Naive thymus-derived CD4-positive, alpha-beta T cell (primary cell): ENCODE results near the gene TMEM273. TPM values are rescaled to one million over a fixed set of nuclear protein-coding genes. Genes with fewer than 3 reads are reported as not detected.
A peak's percentile ranks its signal among the peaks of the same experiment; 100 is the strongest.

Experiments
- ATAC-seq: fragments of 150-1000 bp; cut with Tn5 transposase; 2 replicates; pipeline ENCODE4 v1.10.0; 2021; ENCODE audit warnings: mild to moderate bottlenecking, moderate library complexity
- CTCF ChIA-PET: fragments of 350-600 bp; sonication (Branson Sonifier 250); formaldehyde crosslinking; loops from one replicate; lab custom pipeline; 2021; ENCODE audit warnings: antibody characterized with exemption; lab: Charles Lee
- POLR2A ChIA-PET: fragments of 350-600 bp; sonication (Branson Sonifier 250); formaldehyde crosslinking; loops from one replicate; lab custom pipeline; 2021; ENCODE audit warnings: antibody characterized with exemption, inconsistent platforms; lab: Charles Lee
- DNase-seq, 9 donors: peaks; one replicate each; pipeline versions ENCODE4 v3.0.0 to v3.0.0-alpha.2; 2020 to 2022; ENCODE audit warnings: mixed read lengths in 1 of 9
- H3K27ac ChIP-seq: one replicate; pipeline ENCODE4 v1.7.0; 2013; ENCODE audit warnings: mild to moderate bottlenecking, low read depth, low read length, moderate library complexity
- H3K27me3 ChIP-seq, 2 donors: one replicate each; pipeline ENCODE4 v1.7.0; 2013; ENCODE audit warnings: low read length in 2 of 2, mild to moderate bottlenecking in 2 of 2, moderate library complexity in 2 of 2; ENCODE audit not compliant: control insufficient read depth in 2 of 2, insufficient read depth in 2 of 2
- H3K36me3 ChIP-seq, 3 experiments: 1 replicate in 2 of 3; 2 replicates in 1 of 3; pipeline ENCODE4 v1.7.0; 2013; ENCODE audit warnings: low read length in 3 of 3, mild to moderate bottlenecking in 3 of 3, moderate library complexity in 1 of 3; ENCODE audit not compliant: insufficient read depth in 3 of 3, control insufficient read depth in 2 of 3
- H3K4me1 ChIP-seq, 2 donors: one replicate each; pipeline ENCODE4 v1.7.0; 2013; ENCODE audit warnings: low read length in 2 of 2, mild to moderate bottlenecking in 2 of 2, moderate library complexity in 1 of 2; ENCODE audit not compliant: control insufficient read depth in 2 of 2, insufficient read depth in 2 of 2
- H3K4me3 ChIP-seq: 2 replicates; pipeline ENCODE4 v1.7.0; 2013; ENCODE audit warnings: mild to moderate bottlenecking, low read length
- H3K9me3 ChIP-seq, 3 experiments: 1 replicate in 2 of 3; 2 replicates in 1 of 3; pipeline ENCODE4 v1.7.0; 2013; ENCODE audit warnings: low read length in 3 of 3; ENCODE audit not compliant: control insufficient read depth in 2 of 3
- H3K27ac Mint-ChIP-seq, 9 donors: one replicate each; pipeline ENCODE4 v1.8.0; 2020 to 2022; ENCODE audit warnings: mixed read lengths in 9 of 9, mild to moderate bottlenecking in 8 of 9, moderate library complexity in 5 of 9, inconsistent platforms in 2 of 9
- H3K27me3 Mint-ChIP-seq, 5 donors: one replicate each; pipeline ENCODE4 v1.8.0; 2021 to 2022; ENCODE audit warnings: mixed read lengths in 5 of 5, mild to moderate bottlenecking in 1 of 5
- H3K36me3 Mint-ChIP-seq, 5 donors: one replicate each; pipeline ENCODE4 v1.8.0; 2020 to 2022; ENCODE audit warnings: mixed read lengths in 5 of 5, mild to moderate bottlenecking in 3 of 5, inconsistent platforms in 1 of 5
- H3K4me1 Mint-ChIP-seq, 7 donors: one replicate each; pipeline ENCODE4 v1.8.0; 2020 to 2022; ENCODE audit warnings: mixed read lengths in 7 of 7, mild to moderate bottlenecking in 3 of 7, inconsistent platforms in 1 of 7
- H3K4me3 Mint-ChIP-seq, 10 donors: one replicate each; pipeline ENCODE4 v1.8.0; 2020 to 2022; ENCODE audit warnings: mild to moderate bottlenecking in 10 of 10, mixed read lengths in 10 of 10, moderate library complexity in 6 of 10, inconsistent platforms in 2 of 10
- H3K9me3 Mint-ChIP-seq, 11 donors: one replicate each; pipeline ENCODE4 v1.8.0; 2020 to 2022; ENCODE audit warnings: mixed read lengths in 11 of 11, mild to moderate bottlenecking in 4 of 11, inconsistent platforms in 1 of 11, moderate library complexity in 1 of 11
- intact Hi-C, 2 donors: fragments of 100-400 bp; cut with micrococcal nuclease; formaldehyde crosslinking; loops; one replicate each; pipeline ENCODE4 v1.15.1; 2023
- polyA plus RNA-seq, 2 donors: library from polyadenylated mRNA; unstranded; fragments of 300-500 nt; fragmentation: Illumina TruSeq; gene quantifications; one replicate each; pipeline ENCODE4 v1.2.3, GENCODE V29; 2021
- total RNA-seq, 6 experiments: library from RNA in 5 of 6; stranded (reverse) in 5 of 6; gene quantifications; 1 replicate in 5 of 6; 2 replicates in 1 of 6; pipeline ENCODE4 v1.2.3 and lab custom pipeline; 2021 to 2026

TMEM273 gene
- total and polyA plus RNA-seq, 7 experiments from 2014 or later: 0.26 to 20.2 (median 1.8) TPM; not detected in 1

DNA sequence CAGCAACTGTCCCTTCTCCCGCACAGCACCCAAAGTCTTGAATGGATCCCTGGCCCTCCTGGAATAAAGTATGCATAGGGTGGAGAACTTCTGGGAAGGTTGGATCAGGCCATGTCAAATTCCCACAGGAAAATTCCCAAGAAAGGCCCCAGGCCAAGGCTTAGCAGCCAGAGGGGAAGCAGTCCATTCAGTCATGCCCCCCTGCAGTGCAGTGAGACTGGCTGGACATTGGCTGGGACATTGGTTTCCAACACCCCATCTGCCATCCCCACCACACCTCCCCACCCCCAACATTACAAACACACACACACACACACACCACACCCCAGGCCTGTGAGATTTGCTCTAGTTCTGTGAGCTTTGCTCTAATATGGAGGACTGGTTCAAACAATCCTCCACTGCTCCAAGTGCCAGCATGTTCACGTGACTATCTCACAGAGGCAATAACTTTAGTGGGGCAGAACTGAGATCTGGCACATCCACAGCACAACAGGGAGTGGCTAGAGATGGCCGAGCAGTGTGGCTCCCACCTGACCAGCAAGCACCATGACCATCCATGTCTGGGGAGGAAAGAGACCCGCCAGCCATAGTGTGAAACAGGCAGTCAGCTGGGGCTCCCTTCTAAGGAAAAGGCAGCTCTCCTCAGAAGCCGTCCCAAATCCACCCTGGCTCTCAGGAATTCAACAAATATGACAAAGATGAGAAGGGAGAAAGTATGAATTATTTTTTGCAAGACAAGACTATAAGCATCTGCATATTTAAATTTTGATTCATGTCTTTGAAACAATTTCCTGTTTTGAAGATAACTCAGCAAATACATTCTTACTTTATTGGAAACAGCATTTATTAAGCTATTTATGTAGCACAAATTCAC lies 47.6 kb downstream of the TMEM273 start:
- Mint-ChIP-seq H3K27me3 (peaks cover 3 to 15% (median 5%) of the 10 kb centered on the region in 5 donors), H3K4me3 (no peak overlapping the region), H3K9me3 (peaks cover 0 to 7% (median 0%) of the 10 kb centered on the region in 11 donors), H3K36me3 (no peaks in the 10 kb centered on the region), H3K27ac (no peak overlapping the region), H3K4me1 (peaks cover 0 to 5% (median 0%) of the 10 kb centered on the region in 7 donors)
- intact Hi-C loops: no loop called here
- Histone ChIP-seq H3K36me3 (no peaks in the 10 kb centered on the region), H3K27me3 (peaks cover 0 to 3% of the 10 kb centered on the region in 2 donors), H3K4me1 (no peaks in the 10 kb centered on the region), H3K4me3 (no peak overlapping the region), H3K27ac (no peak overlapping the region), H3K9me3 (no peaks in the 10 kb centered on the region)
- no peak for DNase-seq
- no peak for ATAC-seq
- ChIA-PET CTCF (no interaction called here), POLR2A (no interaction called here)

DNA sequence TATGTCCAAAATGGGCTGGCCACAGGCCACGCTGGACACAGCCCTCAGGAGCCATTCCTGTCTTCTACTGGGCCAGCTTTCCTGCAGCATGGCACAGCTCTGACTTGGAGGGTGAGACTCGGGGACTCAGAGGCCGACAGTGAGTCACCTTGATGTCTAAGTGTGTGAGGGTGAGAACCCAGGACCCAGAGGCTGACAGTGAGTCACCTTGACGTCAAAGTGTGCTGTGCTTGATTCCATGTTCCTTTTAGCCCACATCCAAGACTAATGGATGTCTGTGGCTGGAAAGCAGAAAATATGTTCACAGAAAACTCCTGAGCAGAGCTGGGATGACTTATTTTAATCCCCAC lies 48.4 kb downstream of the TMEM273 start:
- CTCF ChIA-PET: no interaction called here
- intact Hi-C loops: no loop called here
- peak; percentile 31 for ATAC-seq

DNA sequence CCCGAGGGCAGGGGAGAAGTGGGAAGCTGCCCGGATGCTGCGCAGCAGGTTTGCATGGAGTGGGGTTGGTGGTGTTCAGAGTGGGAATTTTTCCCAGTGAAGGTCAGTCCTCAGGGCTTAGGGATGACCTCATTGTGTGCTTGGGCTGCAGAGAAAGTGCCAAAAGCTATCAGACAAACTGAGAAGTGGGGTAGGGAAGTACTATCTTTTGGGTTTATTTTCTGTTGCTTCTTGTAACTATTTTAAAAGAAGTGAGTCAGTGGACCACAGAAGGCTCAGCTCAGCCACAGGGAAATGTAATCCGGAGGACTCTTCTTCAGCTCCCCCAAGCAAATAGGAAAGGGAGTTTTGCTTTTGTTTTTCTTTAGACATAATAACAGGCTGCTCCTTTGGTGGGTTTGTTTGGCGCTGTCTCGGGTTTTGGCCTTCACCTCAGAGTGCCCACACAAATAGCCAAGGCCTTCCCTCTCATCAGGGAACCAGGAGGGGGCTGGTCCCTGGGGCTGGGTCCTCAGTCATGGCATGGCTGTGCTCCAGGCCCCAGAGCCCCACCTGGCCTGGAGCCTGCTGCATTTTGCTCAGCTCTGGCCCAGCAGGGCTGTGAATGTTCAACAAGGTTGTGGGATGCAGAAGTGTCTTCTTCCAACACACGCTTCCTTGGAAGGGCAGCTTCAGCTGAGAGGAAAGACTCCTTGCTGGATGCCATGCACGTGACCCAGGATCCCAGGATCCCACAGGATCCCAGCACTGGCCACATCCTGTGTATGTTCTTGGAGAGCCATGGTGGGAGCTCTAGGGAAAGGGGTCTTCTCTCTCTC lies 49.0 kb downstream of the TMEM273 start:
- no peak overlapping the region for H3K4me3 ChIP-seq
- ATAC-seq (no peak), DNase-seq (no peak)
- H3K27me3 ChIP-seq: peaks cover 0 to 3% of the 10 kb centered on the region in 2 donors
- no peaks in the 10 kb centered on the region for H3K36me3 Mint-ChIP-seq
- POLR2A ChIA-PET: no interaction called here
- H3K4me1 Mint-ChIP-seq: peaks cover 0 to 8% (median 0%) of the 10 kb centered on the region in 7 donors
- H3K36me3 ChIP-seq: no peaks in the 10 kb centered on the region
- no peak overlapping the region for H3K27ac ChIP-seq
- no peak overlapping the region for H3K27ac Mint-ChIP-seq
- H3K4me3 Mint-ChIP-seq: no peak overlapping the region
- peaks cover 0 to 7% (median 0%) of the 10 kb centered on the region in 11 donors for H3K9me3 Mint-ChIP-seq
- peaks cover 5 to 27% (median 10%) of the 10 kb centered on the region in 5 donors for H3K27me3 Mint-ChIP-seq
- intact Hi-C loops: no loop called here
- CTCF ChIA-PET: no interaction called here
- no peaks in the 10 kb centered on the region for H3K9me3 ChIP-seq
- H3K4me1 ChIP-seq: no peaks in the 10 kb centered on the region

More for the DNA sequence above, 48.4 kb downstream of the TMEM273 start:
- peaks cover 0 to 8% (median 0%) of the 10 kb centered on the region in 7 donors for H3K4me1 Mint-ChIP-seq
- Histone ChIP-seq H3K9me3 (no peaks in the 10 kb centered on the region), H3K27ac (no peak overlapping the region), H3K27me3 (peaks cover 0 to 3% of the 10 kb centered on the region in 2 donors), H3K36me3 (no peaks in the 10 kb centered on the region), H3K4me1 (no peaks in the 10 kb centered on the region), H3K4me3 (no peak overlapping the region)
- peaks cover 5 to 22% (median 10%) of the 10 kb centered on the region in 5 donors for H3K27me3 Mint-ChIP-seq
- POLR2A ChIA-PET: no interaction called here
- no peak for DNase-seq
- no peak overlapping the region for H3K4me3 Mint-ChIP-seq
- no peak overlapping the region for H3K27ac Mint-ChIP-seq
- H3K36me3 Mint-ChIP-seq: no peaks in the 10 kb centered on the region
- peaks cover 0 to 7% (median 0%) of the 10 kb centered on the region in 11 donors for H3K9me3 Mint-ChIP-seq

DNA sequence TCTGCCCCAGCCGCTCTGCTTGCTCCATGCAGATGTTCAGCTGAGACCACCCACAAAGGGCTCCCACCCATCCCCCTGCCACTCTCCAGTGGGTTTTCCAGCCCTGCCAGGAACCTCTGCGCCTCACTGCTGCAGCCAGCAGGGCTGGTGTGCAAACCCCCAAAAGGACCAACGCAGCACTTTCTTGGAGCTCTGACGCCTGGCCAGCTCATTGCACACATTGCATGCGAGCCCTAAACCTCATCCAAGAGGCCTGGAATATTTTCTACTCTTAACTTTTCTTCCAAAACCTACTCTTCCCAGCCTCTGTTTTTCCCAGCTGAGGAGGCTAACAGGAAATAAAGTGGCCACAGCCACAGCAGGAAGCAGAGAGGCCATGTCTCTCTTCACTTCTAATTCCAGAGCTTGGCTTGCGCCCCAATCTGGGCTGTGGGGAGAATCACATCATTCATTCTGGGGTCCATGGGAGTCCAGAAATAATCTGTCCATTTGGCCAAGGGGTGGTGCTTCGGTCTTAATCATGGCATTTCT lies 49.8 kb downstream of the TMEM273 start:
- H3K4me3 Mint-ChIP-seq: no peak overlapping the region
- H3K36me3 Mint-ChIP-seq: no peaks in the 10 kb centered on the region
- Histone ChIP-seq H3K36me3 (no peaks in the 10 kb centered on the region), H3K4me3 (no peak overlapping the region), H3K27ac (no peak overlapping the region), H3K4me1 (no peaks in the 10 kb centered on the region), H3K27me3 (peaks cover 0 to 3% of the 10 kb centered on the region in 2 donors), H3K9me3 (no peaks in the 10 kb centered on the region)
- CTCF ChIA-PET: no interaction called here
- ATAC-seq (no peak), DNase-seq (no peak)
- H3K27me3 Mint-ChIP-seq: peaks cover 5 to 27% (median 10%) of the 10 kb centered on the region in 5 donors
- no peak overlapping the region for H3K27ac Mint-ChIP-seq
- peaks cover 0 to 7% (median 0%) of the 10 kb centered on the region in 11 donors for H3K9me3 Mint-ChIP-seq
- H3K4me1 Mint-ChIP-seq: peaks cover 0 to 8% (median 0%) of the 10 kb centered on the region in 7 donors
- POLR2A ChIA-PET: no interaction called here
- intact Hi-C loops: no loop called here

DNA sequence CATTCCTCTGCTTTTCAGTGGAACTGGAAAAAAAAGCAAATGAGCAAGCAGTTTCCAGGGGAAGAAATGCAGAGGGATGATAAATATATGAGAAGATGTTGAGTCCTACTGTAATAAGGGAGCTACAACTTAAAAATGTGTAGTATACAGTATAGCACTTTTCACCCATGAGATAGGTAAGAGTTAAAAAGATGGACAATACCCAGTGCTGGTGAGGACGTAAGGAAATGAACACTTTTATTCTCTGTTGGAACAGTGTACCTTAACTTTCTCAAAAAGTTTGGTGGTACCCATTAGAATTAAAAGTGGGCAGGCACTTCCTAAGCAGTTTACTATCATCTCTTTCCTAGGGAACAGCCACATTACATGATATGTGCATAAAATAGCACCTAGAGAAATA lies 51.7 kb downstream of the TMEM273 start:
- H3K4me1 Mint-ChIP-seq: peaks cover 0 to 8% (median 0%) of the 10 kb centered on the region in 7 donors
- H3K27ac Mint-ChIP-seq: no peak overlapping the region
- peaks cover 8 to 21% (median 11%) of the 10 kb centered on the region in 5 donors for H3K27me3 Mint-ChIP-seq
- peaks cover 0 to 7% (median 0%) of the 10 kb centered on the region in 11 donors for H3K9me3 Mint-ChIP-seq
- H3K36me3 Mint-ChIP-seq: no peaks in the 10 kb centered on the region
- Histone ChIP-seq H3K4me3 (no peak overlapping the region), H3K4me1 (no peaks in the 10 kb centered on the region), H3K27ac (no peak overlapping the region), H3K36me3 (no peaks in the 10 kb centered on the region), H3K27me3 (peaks cover 0 to 3% of the 10 kb centered on the region in 2 donors), H3K9me3 (no peaks in the 10 kb centered on the region)
- DNase-seq (no peak), ATAC-seq (no peak)
- ChIA-PET POLR2A (no interaction called here), CTCF (no interaction called here)
- no peak overlapping the region for H3K4me3 Mint-ChIP-seq
- intact Hi-C loops: no loop called here

DNA sequence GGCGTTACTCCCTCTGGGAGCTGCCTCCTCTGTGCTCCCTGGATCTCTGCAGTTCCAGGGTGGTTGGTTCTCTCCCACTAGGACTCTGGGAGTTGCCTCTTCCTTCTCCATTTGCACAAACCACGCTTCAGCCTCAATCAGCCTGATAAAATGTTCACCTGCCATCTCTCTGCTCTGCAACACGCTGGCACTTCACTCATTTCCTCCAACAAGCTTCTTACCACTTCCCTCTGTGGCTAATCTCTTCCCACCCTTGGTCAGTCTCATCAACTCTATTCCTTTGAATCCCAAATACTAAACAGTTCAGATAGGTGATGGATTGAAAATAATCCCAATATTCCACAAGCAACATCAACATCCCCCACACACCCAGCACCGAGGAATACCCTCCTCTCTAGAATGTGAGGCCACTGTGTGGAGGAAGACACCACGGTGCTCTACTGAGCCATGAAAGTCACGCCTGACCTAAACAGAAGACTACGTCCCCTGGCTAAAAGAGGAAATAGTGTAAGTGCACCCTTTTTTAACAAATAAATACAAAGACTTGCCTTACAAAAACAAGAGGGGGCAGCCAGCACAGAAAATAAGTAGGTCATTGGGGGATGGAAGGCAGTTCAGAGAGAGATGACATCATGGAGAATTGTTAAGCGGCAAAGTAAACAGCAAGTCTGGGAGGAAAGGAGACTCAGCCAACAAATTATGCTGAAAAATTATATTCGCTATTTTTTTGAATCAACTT lies 52.4 kb downstream of the TMEM273 start:
- H3K27me3 Mint-ChIP-seq: peaks cover 8 to 17% (median 11%) of the 10 kb centered on the region in 5 donors
- no peak for DNase-seq
- POLR2A ChIA-PET: no interaction called here
- peak; percentile 46 for ATAC-seq
- intact Hi-C loops: no loop called here
- no peak overlapping the region for H3K27ac ChIP-seq
- no peaks in the 10 kb centered on the region for H3K9me3 ChIP-seq
- no peak overlapping the region for H3K4me3 ChIP-seq
- H3K9me3 Mint-ChIP-seq: peaks cover 0 to 7% (median 0%) of the 10 kb centered on the region in 11 donors
- H3K36me3 Mint-ChIP-seq: no peaks in the 10 kb centered on the region
- peaks cover 0 to 8% (median 0%) of the 10 kb centered on the region in 7 donors for H3K4me1 Mint-ChIP-seq
- no peak overlapping the region for H3K27ac Mint-ChIP-seq
- H3K36me3 ChIP-seq: no peaks in the 10 kb centered on the region
- H3K27me3 ChIP-seq: peaks cover 0 to 3% of the 10 kb centered on the region in 2 donors
- H3K4me3 Mint-ChIP-seq: peak overlapping the region in 1 of 10 donors; percentile 6
- no peaks in the 10 kb centered on the region for H3K4me1 ChIP-seq
- CTCF ChIA-PET: no interaction called here
